Small intestine (tissue), 7 donors: ENCODE results near the gene CDH5. TPM values are rescaled to one million over a fixed set of nuclear protein-coding genes. Genes with fewer than 3 reads are reported as not detected.

Experiments used
- DNase-seq, 2 donors: peaks; one replicate each; pipeline versions ENCODE4 v3.0.0 to v3.0.0-alpha.2; 2013
- FAIRE-seq: peaks from 2 replicates; lab custom pipeline; 2012; peaks lifted over from hg19 to GRCh38; lab: Jason Lieb, UNC
- H3K27ac ChIP-seq, 3 donors: one replicate each; pipeline ENCODE4 v1.5.1; 2013; ENCODE audit warnings: low read length in 2 of 3, mild to moderate bottlenecking in 2 of 3, control low read depth in 1 of 3, inconsistent platforms in 1 of 3, low read depth in 1 of 3, moderate library complexity in 1 of 3
- H3K27me3 ChIP-seq, 3 donors: one replicate each; pipeline ENCODE4 v1.6.1; 2013; ENCODE audit warnings: low read length in 3 of 3, inconsistent platforms in 1 of 3; ENCODE audit not compliant: control insufficient read depth in 3 of 3, insufficient read depth in 3 of 3
- H3K36me3 ChIP-seq, 3 donors: one replicate each; pipeline ENCODE4 v1.6.1; 2013; ENCODE audit warnings: low read length in 3 of 3, inconsistent platforms in 1 of 3, low read depth in 1 of 3, mild to moderate bottlenecking in 1 of 3, moderate library complexity in 1 of 3; ENCODE audit not compliant: control insufficient read depth in 3 of 3, insufficient read depth in 2 of 3
- H3K4me1 ChIP-seq, 3 donors: one replicate each; pipeline ENCODE4 v1.6.1; 2013; ENCODE audit warnings: low read length in 2 of 3, inconsistent platforms in 1 of 3, low read depth in 1 of 3, mild to moderate bottlenecking in 1 of 3, moderate library complexity in 1 of 3; ENCODE audit not compliant: control insufficient read depth in 3 of 3, insufficient read depth in 2 of 3
- H3K4me3 ChIP-seq, 3 donors: one replicate each; pipeline ENCODE4 v1.5.1; 2013; ENCODE audit warnings: low read length in 3 of 3, control low read depth in 1 of 3, inconsistent platforms in 1 of 3, low read depth in 1 of 3, mild to moderate bottlenecking in 1 of 3, moderate library complexity in 1 of 3
- H3K9me3 ChIP-seq, 2 donors: one replicate each; pipeline ENCODE4 v1.6.1; 2013; ENCODE audit warnings: low read depth in 1 of 2, low read length in 1 of 2; ENCODE audit not compliant: control insufficient read depth in 2 of 2, insufficient read depth in 1 of 2
- WGBS, 3 donors: extraction: QIAGEN DNeasy Blood & Tissue Kit; methylation state at CpG; one replicate each; pipeline ENCODE4 v1.1.7; 2013; 5-methylcytosine and 5-hydroxymethylcytosine counted together
- polyA plus RNA-seq, 4 donors: library from polyadenylated mRNA; stranded (reverse) in 3 of 4; unstranded in 1 of 4; fragments of 200-250 nt in 3 of 4; fragments of 120-200 nt in 1 of 4; gene quantifications; one replicate each; pipeline versions ENCODE4 v1.2.1 to v1.2.3, GENCODE V29; 2013
- donor health status: healthy with polysubstance abuse.
- donor health status: control.
- donor health status: control.
- donor health status: Bipolar disorder and iron deficiency.
- donor health status: healthy.

The CDH5 gene
- polyA plus RNA-seq, 4 donors, result 0.45 to 28.8 (median 7.6) TPM

GRCh38 chr16:66406534-66407221 is 40.2 kb downstream of the CDH5 start:
- DNase-seq, result peak; percentile 70 to 86
- H3K27me3 ChIP-seq, result peaks cover 0 to 19% (median 0%) of the 10 kb centered on the region in 3 donors
- H3K4me1 ChIP-seq, result peaks cover 0 to 5% (median 3%) of the 10 kb centered on the region in 3 donors
- no peak overlapping the region for H3K27ac ChIP-seq
- no peaks in the 10 kb centered on the region for H3K9me3 ChIP-seq
- WGBS, 3 donors, result 0 to 2% (median 1%) methylated on average over 35 of the region's 35 CpGs
- FAIRE-seq, result no peak
- peak overlapping the region in 2 of 3 donors; percentile 36 to 49 for H3K4me3 ChIP-seq
- no peaks in the 10 kb centered on the region for H3K36me3 ChIP-seq

GRCh38 chr16:66408163-66409048 is 41.9 kb downstream of the CDH5 start:
- Histone ChIP-seq H3K36me3 (no peaks in the 10 kb centered on the region), H3K27ac (peak overlapping the region in 2 of 3 donors; percentile 39 to 75), H3K4me3 (no peak overlapping the region), H3K4me1 (peaks cover 0 to 5% (median 3%) of the 10 kb centered on the region in 3 donors), H3K9me3 (peaks cover 0 to 5% of the 10 kb centered on the region in 2 donors), H3K27me3 (peaks cover 0 to 13% (median 0%) of the 10 kb centered on the region in 3 donors)
- FAIRE-seq (no peak), DNase-seq (peak; percentile 34 to 53)
- 28 to 33% (median 32%) methylated on average over 5 of the region's 5 CpGs for WGBS, 3 donors

GRCh38 chr16:66409156-66409555 is 42.7 kb downstream of the CDH5 start:
- no peak overlapping the region for H3K27ac ChIP-seq
- peaks cover 0 to 5% (median 3%) of the 10 kb centered on the region in 3 donors for H3K4me1 ChIP-seq
- DNase-seq (no peak), FAIRE-seq (no peak)
- no peak overlapping the region for H3K4me3 ChIP-seq
- H3K9me3 ChIP-seq, result peaks cover 0 to 5% of the 10 kb centered on the region in 2 donors
- H3K36me3 ChIP-seq, result no peaks in the 10 kb centered on the region
- H3K27me3 ChIP-seq, result peaks cover 0 to 13% (median 0%) of the 10 kb centered on the region in 3 donors
- WGBS, 3 donors, result 68 to 79% (median 74%) methylated on average over 5 of the region's 5 CpGs

- H3K27me3 ChIP-seq, result peaks cover 0 to 2% (median 0%) of the 10 kb centered on the region in 3 donors
- FAIRE-seq, result no peak
These were observed 45.7 kb downstream of the CDH5 start for GRCh38 chr16:66412182-66412581.

GRCh38 chr16:66414891-66415290 is 48.4 kb downstream of the CDH5 start:
- WGBS, 3 donors, result 48 to 67% (median 66%) methylated on average over 1 of the region's 1 CpG
- Histone ChIP-seq H3K27ac (no peak overlapping the region), H3K4me3 (no peak overlapping the region), H3K36me3 (no peaks in the 10 kb centered on the region), H3K27me3 (peaks cover 0 to 4% (median 0%) of the 10 kb centered on the region in 3 donors), H3K4me1 (no peaks in the 10 kb centered on the region), H3K9me3 (peaks cover 0 to 8% of the 10 kb centered on the region in 2 donors)
- no peak for DNase-seq
- no peak for FAIRE-seq

More at GRCh38 chr16:66412182-66412581, 45.7 kb downstream of the CDH5 start:
- Histone ChIP-seq H3K4me3 (no peak overlapping the region), H3K27ac (no peak overlapping the region), H3K9me3 (peaks cover 0 to 8% of the 10 kb centered on the region in 2 donors), H3K4me1 (peaks cover 0 to 3% (median 0%) of the 10 kb centered on the region in 3 donors), H3K36me3 (no peaks in the 10 kb centered on the region)
- no peak for DNase-seq

GRCh38 chr16:66416136-66416535 is 49.6 kb downstream of the CDH5 start:
- Histone ChIP-seq H3K27me3 (peaks cover 0 to 4% (median 0%) of the 10 kb centered on the region in 3 donors), H3K27ac (no peak overlapping the region), H3K9me3 (peaks cover 0 to 8% of the 10 kb centered on the region in 2 donors), H3K36me3 (no peaks in the 10 kb centered on the region), H3K4me3 (no peak overlapping the region), H3K4me1 (no peaks in the 10 kb centered on the region)
- WGBS, 3 donors, result 93 to 100% (median 95%) methylated on average over 1 of the region's 1 CpG
- DNase-seq (no peak), FAIRE-seq (no peak)

- WGBS, 3 donors, result 75 to 86% (median 78%) methylated on average over 9 of the region's 9 CpGs
- Histone ChIP-seq H3K4me1 (no peaks in the 10 kb centered on the region), H3K27ac (no peak overlapping the region), H3K9me3 (peaks cover 0 to 8% of the 10 kb centered on the region in 2 donors), H3K4me3 (no peak overlapping the region), H3K36me3 (no peaks in the 10 kb centered on the region), H3K27me3 (peaks cover 0 to 10% (median 0%) of the 10 kb centered on the region in 3 donors)
- DNase-seq (no peak), FAIRE-seq (no peak)
These were observed 50.6 kb downstream of the CDH5 start for GRCh38 chr16:66416939-66417700.
